Neural cell (in vitro differentiated cells): ENCODE data around the gene PAAF1. TPM values are rescaled to one million over a fixed set of nuclear protein-coding genes. Genes with fewer than 3 reads are reported as not detected.
"Not testable (repeated sequence)": the region's sequence is repeated elsewhere in the genome, so short reads cannot be mapped to it uniquely, and the experiment has no call there.

Experiments used
- H2AFZ ChIP-seq: fragments of 200-600, 300-800 bp; sonication (generic), shearing (Covaris generic); 2 replicates; pipeline ENCODE4 v1.6.0; 2014; ENCODE audit warnings: low read depth, mild to moderate bottlenecking, antibody characterized with exemption, low read length, moderate library complexity
- H3F3A ChIP-seq: fragments of 200-600 bp; shearing (Covaris generic); 2 replicates; pipeline ENCODE4 v1.6.1; 2016; ENCODE audit warnings: mild to moderate bottlenecking, moderate library complexity, mixed read lengths, antibody characterized with exemption, low read length; ENCODE audit not compliant: insufficient read depth, poor library complexity, severe bottlenecking
- H3K27ac ChIP-seq: fragments of 200-600, 300-800 bp; sonication (generic), shearing (Covaris generic); 2 replicates; pipeline ENCODE4 v1.5.1; 2014; ENCODE audit warnings: mild to moderate bottlenecking, low read length, moderate library complexity
- H3K27me3 ChIP-seq: fragments of 300-800, 200-600 bp; sonication (generic), shearing (Covaris generic); 2 replicates; pipeline ENCODE4 v1.6.0; 2014; ENCODE audit warnings: mild to moderate bottlenecking, low read depth, low read length, moderate library complexity; ENCODE audit not compliant: insufficient read depth
- H3K36me3 ChIP-seq: fragments of 300-800, 200-600 bp; sonication (generic), shearing (Covaris generic); 2 replicates; pipeline ENCODE4 v1.5.1; 2014; ENCODE audit warnings: mild to moderate bottlenecking, antibody characterized with exemption, low read length, moderate library complexity; ENCODE audit not compliant: insufficient read depth
- H3K4me2 ChIP-seq: fragments of 300-800, 200-600 bp; sonication (generic), shearing (Covaris generic); 2 replicates; pipeline ENCODE4 v1.6.0; 2014; ENCODE audit warnings: mild to moderate bottlenecking, low read length
- H3K4me3 ChIP-seq: fragments of 300-800, 200-600 bp; sonication (generic), shearing (Covaris generic); 2 replicates; pipeline ENCODE4 v1.5.1; 2014; ENCODE audit warnings: mild to moderate bottlenecking, low read length, moderate library complexity
- H3K79me2 ChIP-seq: fragments of 200-600 bp; shearing (Covaris generic); replicated peaks from 2 replicates; pipeline ENCODE4 v1.6.0; 2014; ENCODE audit warnings: mild to moderate bottlenecking, low read length, moderate library complexity; ENCODE audit not compliant: insufficient read depth
- H3K9ac ChIP-seq: fragments of 300-800, 200-600 bp; sonication (generic), shearing (Covaris generic); 2 replicates; pipeline ENCODE4 v1.6.1; 2016; ENCODE audit warnings: mild to moderate bottlenecking, low read length, mixed read lengths
- H3K9me2 ChIP-seq: fragments of 200-600 bp; shearing (Covaris generic); 2 replicates; pipeline ENCODE4 v1.6.1; 2016; ENCODE audit warnings: mild to moderate bottlenecking, low read length, mixed read lengths; ENCODE audit not compliant: insufficient read depth
- H3K9me3 ChIP-seq: fragments of 200-600, 300-800 bp; sonication (generic), shearing (Covaris generic); 2 replicates; pipeline ENCODE4 v1.6.1; 2016; ENCODE audit warnings: mild to moderate bottlenecking, mixed run types, low read length, moderate library complexity, mixed read lengths
- H4K20me1 ChIP-seq: fragments of 200-600 bp; shearing (Covaris generic); 2 replicates; pipeline ENCODE4 v1.6.1; 2016; ENCODE audit warnings: mild to moderate bottlenecking, mixed run types; ENCODE audit not compliant: insufficient read depth
- EP300 ChIP-seq: fragments of 450-650 bp; conservative IDR thresholded peaks from 2 replicates; pipeline ENCODE4 v1.6.1; 2014; ENCODE audit warnings: antibody characterized with exemption, mild to moderate bottlenecking, moderate library complexity; ENCODE audit not compliant: poor library complexity, severe bottlenecking
- EZH2 ChIP-seq: fragments of 200-600, 300-800 bp; shearing (Covaris generic), sonication (generic); IDR thresholded peaks from 2 replicates; pipeline ENCODE4 v1.6.1; 2014; ENCODE audit warnings: antibody characterized with exemption, low read length, borderline replicate concordance, mild to moderate bottlenecking; ENCODE audit not compliant: insufficient read depth, poor library complexity, severe bottlenecking
- MXI1 ChIP-seq: fragments of 450-650 bp; conservative IDR thresholded peaks from 2 replicates; pipeline ENCODE4 v1.6.1; 2014; ENCODE audit warnings: antibody characterized with exemption, mild to moderate bottlenecking; ENCODE audit not compliant: poor library complexity, severe bottlenecking
- POLR2AphosphoS5 ChIP-seq: IDR thresholded peaks from 2 replicates; pipeline ENCODE4 v1.6.1; 2012
- RAD21 ChIP-seq: fragments of 450-650 bp; conservative IDR thresholded peaks from 2 replicates; pipeline ENCODE4 v1.6.1; 2014; ENCODE audit warnings: antibody characterized with exemption, mild to moderate bottlenecking, moderate library complexity
- REST ChIP-seq: IDR thresholded peaks from 2 replicates; pipeline ENCODE4 v1.6.1; 2012; ENCODE audit warnings: borderline replicate concordance
- SMC3 ChIP-seq: fragments of 450-650 bp; conservative IDR thresholded peaks from 2 replicates; pipeline ENCODE4 v1.6.1; 2014; ENCODE audit warnings: antibody characterized with exemption, mild to moderate bottlenecking, moderate library complexity; ENCODE audit not compliant: poor library complexity
- TAF1 ChIP-seq: IDR thresholded peaks from 2 replicates; pipeline ENCODE4 v1.6.1; 2012; ENCODE audit warnings: low read depth
- polyA plus RNA-seq: library from polyadenylated mRNA; depleted of rRNA; stranded (reverse); fragments of >200 nt; gene quantifications from 2 replicates; pipeline ENCODE4 v1.2.3, GENCODE V29; 2014
- TF ChIP-seq, protein P1 (sequence below): fragments of 450-650 bp; IDR thresholded peaks from 2 replicates; pipeline ENCODE4 v1.5.1; 2014; ENCODE audit warnings: antibody characterized with exemption, mild to moderate bottlenecking, moderate library complexity; ENCODE audit not compliant: poor library complexity, severe bottlenecking

PAAF1 gene
- polyA plus RNA-seq, 1 donor from 2014 or later = 80.3 TPM

GRCh38 chr11:73875840-73876239 is 959 bp upstream of the PAAF1 start:
- peak overlapping the region; percentile 54 for H2AFZ ChIP-seq
- H3K4me3 ChIP-seq = peak overlapping the region; percentile 72
- H4K20me1 ChIP-seq = no peaks in the 10 kb centered on the region
- peak overlapping the region; percentile 77 for H3K9ac ChIP-seq
- H3F3A ChIP-seq = no peaks in the 10 kb centered on the region
- H3K9me2 ChIP-seq = no peaks in the 10 kb centered on the region
- no peak for TF ChIP-seq POLR2AphosphoS5
- no peak for TF ChIP-seq MXI1
- TF ChIP-seq, protein P1, sequence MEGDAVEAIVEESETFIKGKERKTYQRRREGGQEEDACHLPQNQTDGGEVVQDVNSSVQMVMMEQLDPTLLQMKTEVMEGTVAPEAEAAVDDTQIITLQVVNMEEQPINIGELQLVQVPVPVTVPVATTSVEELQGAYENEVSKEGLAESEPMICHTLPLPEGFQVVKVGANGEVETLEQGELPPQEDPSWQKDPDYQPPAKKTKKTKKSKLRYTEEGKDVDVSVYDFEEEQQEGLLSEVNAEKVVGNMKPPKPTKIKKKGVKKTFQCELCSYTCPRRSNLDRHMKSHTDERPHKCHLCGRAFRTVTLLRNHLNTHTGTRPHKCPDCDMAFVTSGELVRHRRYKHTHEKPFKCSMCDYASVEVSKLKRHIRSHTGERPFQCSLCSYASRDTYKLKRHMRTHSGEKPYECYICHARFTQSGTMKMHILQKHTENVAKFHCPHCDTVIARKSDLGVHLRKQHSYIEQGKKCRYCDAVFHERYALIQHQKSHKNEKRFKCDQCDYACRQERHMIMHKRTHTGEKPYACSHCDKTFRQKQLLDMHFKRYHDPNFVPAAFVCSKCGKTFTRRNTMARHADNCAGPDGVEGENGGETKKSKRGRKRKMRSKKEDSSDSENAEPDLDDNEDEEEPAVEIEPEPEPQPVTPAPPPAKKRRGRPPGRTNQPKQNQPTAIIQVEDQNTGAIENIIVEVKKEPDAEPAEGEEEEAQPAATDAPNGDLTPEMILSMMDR = no peak
- TF ChIP-seq RAD21 = no peak
- no peak for TF ChIP-seq SMC3
- no peak for TF ChIP-seq EZH2
- no peak for TF ChIP-seq REST
- no peak for TF ChIP-seq EP300
- no peak for TF ChIP-seq TAF1
- no peaks in the 10 kb centered on the region for H3K9me3 ChIP-seq
- H3K27me3 ChIP-seq = no peaks in the 10 kb centered on the region
- H3K79me2 ChIP-seq = peaks cover 33% of the 10 kb centered on the region
- H3K4me2 ChIP-seq = peak overlapping the region; percentile 48
- peak overlapping the region; percentile 86 for H3K27ac ChIP-seq
- H3K36me3 ChIP-seq = peaks cover 5% of the 10 kb centered on the region

DNA sequence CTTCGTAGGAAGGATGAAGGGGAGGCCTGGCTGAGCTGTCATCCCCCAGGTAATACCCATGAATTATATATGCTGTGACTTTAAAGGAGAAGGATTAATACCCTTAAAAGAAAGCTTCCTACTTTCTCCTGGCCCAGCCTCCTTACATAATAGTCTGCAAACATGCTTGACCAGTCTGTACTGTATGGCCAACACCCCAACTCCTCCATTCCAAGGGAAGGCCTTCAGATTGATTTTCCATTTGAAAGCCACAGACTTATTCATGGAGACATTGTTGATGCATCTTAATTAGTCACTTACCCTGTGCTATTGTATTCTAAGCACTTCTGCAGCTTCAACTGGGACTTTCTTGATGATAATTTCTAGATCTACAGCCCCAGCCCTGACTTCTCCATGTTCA is 2.0 kb downstream of the PAAF1 start:
- Histone ChIP-seq H3K27me3 (no peaks in the 10 kb centered on the region), H3K36me3 (no peaks in the 10 kb centered on the region), H3K9ac (no peak overlapping the region), H2AFZ (no peak overlapping the region), H3K9me3 (no peaks in the 10 kb centered on the region), H3F3A (no peaks in the 10 kb centered on the region), H3K9me2 (no peaks in the 10 kb centered on the region), H3K4me3 (no peak overlapping the region), H3K27ac (no peak overlapping the region), H4K20me1 (no peaks in the 10 kb centered on the region), H3K79me2 (peaks cover 33% of the 10 kb centered on the region), H3K4me2 (no peak overlapping the region)
- TF ChIP-seq REST = no peak
- TF ChIP-seq RAD21 = no peak
- TF ChIP-seq EZH2 = no peak
- TF ChIP-seq POLR2AphosphoS5 = no peak
- TF ChIP-seq, protein P1 = no peak
- no peak for TF ChIP-seq TAF1
- no peak for TF ChIP-seq SMC3
- no peak for TF ChIP-seq MXI1

- H3K36me3 ChIP-seq, H3K4me3 ChIP-seq, H3K9me2 ChIP-seq, H3F3A ChIP-seq, H3K9ac ChIP-seq, H2AFZ ChIP-seq, H3K27ac ChIP-seq, H3K4me2 ChIP-seq, H3K9me3 ChIP-seq, H4K20me1 ChIP-seq, H3K27me3 ChIP-seq: not testable (repeated sequence)
- H3K79me2 ChIP-seq = peaks cover 21% of the 10 kb centered on the region
These were observed 3.6 kb downstream of the PAAF1 start for GRCh38 chr11:73880449-73880848.
